SK-N-SH (cell line): Measurements from ENCODE around the gene SNX20.

Experiments
- CTCF ChIP-seq: fragments of 200-600 bp; sonication (generic); IDR thresholded peaks from 2 replicates; pipeline ENCODE4 v1.6.1; 2017; ENCODE audit warnings: antibody characterized with exemption, mild to moderate bottlenecking, moderate library complexity
- GABPA ChIP-seq: IDR thresholded peaks from 2 replicates; pipeline ENCODE4 v1.4.0; 2012; ENCODE audit warnings: low read depth, mild to moderate bottlenecking
- JUND ChIP-seq: IDR thresholded peaks from 2 replicates; pipeline ENCODE4 v1.4.0; 2012
- POLR2AphosphoS5 ChIP-seq: IDR thresholded peaks from 2 replicates; pipeline ENCODE4 v1.6.1; 2012; ENCODE audit warnings: low read depth, low read length
- RAD21 ChIP-seq: IDR thresholded peaks from 2 replicates; pipeline ENCODE4 v1.6.1; 2012; ENCODE audit warnings: mild to moderate bottlenecking, low read length
- REST ChIP-seq: IDR thresholded peaks from 2 replicates; pipeline ENCODE4 v1.6.1; 2012; ENCODE audit warnings: mild to moderate bottlenecking, low read depth, low read length, moderate library complexity

- TF ChIP-seq POLR2AphosphoS5 (no peak), CTCF (no peak), JUND (no peak), RAD21 (no peak), REST (no peak), GABPA (no peak)
These were observed 12.6 kb downstream of the SNX20 start for GRCh38 chr16:50668368-50669008.
